ENCODE results near the gene NHLRC4. TPM values are rescaled to one million over a fixed set of nuclear protein-coding genes. Genes with fewer than 3 reads are reported as not detected.

The NHLRC4 gene
- total and polyA plus RNA-seq, 2 of the 8 experiments (the other 6 are each of a cell fraction or from before 2014, with no cell fraction given), result 0.60 to 0.76 TPM

GRCh38 chr16:551210-551609 is 15.6 kb upstream of the NHLRC4 start:
- no peak for FAIRE-seq
- no peak overlapping the region for H2BK120ac ChIP-seq (replicated peaks; ENCODE audit: low read depth, low read length)
- 94% methylated on average over 22 of the region's 28 CpGs; no CpG with 5 or more reads in 1 of the 2 experiments for WGBS, 2 experiments (ENCODE audit: extremely low coverage in 1 of 2, insufficient coverage in 1 of 2, insufficient read length in 1 of 2, insufficient replicate concordance in 2 of 2, low coverage in 1 of 2, low lambda C conversion rate in 2 of 2, missing lambda C conversion rate in 1 of 2)

More at GRCh38 chr16:551210-551609, 15.6 kb upstream of the NHLRC4 start:
- Histone ChIP-seq H3K36me3 (ENCODE audit: control insufficient read depth in 2 of 4, insufficient read depth in 4 of 4, low read length in 3 of 4) (peaks cover 0 to 32% (median 2%) of the 10 kb centered on the region in 4 experiments; a peak in 1 of 8 replicates), H4K5ac (ENCODE audit: insufficient read length, low read depth, low read length) (no peak overlapping the region), H2BK15ac (ENCODE audit: low read length) (no peak overlapping the region), H3K4me2 (ENCODE audit: insufficient read depth in 1 of 2, low read depth in 2 of 2, low read length in 2 of 2) (no peak overlapping the region), H3K4ac (replicated peaks; ENCODE audit: insufficient read length, low read depth, low read length) (no peak overlapping the region), H4K20me1 (replicated peaks in 1 of 2; ENCODE audit: control insufficient read depth in 1 of 2, insufficient read depth in 2 of 2, low read length in 2 of 2) (peaks cover 2 to 6% of the 10 kb centered on the region in 2 experiments), H3K18ac (ENCODE audit: extremely low read depth, low read length) (no peak overlapping the region), H3K23ac (ENCODE audit: insufficient read length) (no peak overlapping the region), H3K79me2 (ENCODE audit: control insufficient read depth in 1 of 2, insufficient read depth in 2 of 2, low read length in 2 of 2) (no peaks in the 10 kb centered on the region), H3K27me3 (replicated peaks in 1 of 4; ENCODE audit: control insufficient read depth in 3 of 4, extremely low read depth in 1 of 4, insufficient read depth in 3 of 4, low read length in 3 of 4) (no peaks in the 10 kb centered on the region), H2AFZ (ENCODE audit: low read length) (no peak overlapping the region), H3K27ac (ENCODE audit: low read depth, low read length) (no peak overlapping the region), H3K4me1 (replicated peaks in 1 of 4; ENCODE audit: control insufficient read depth in 3 of 4, insufficient read depth in 4 of 4, low read length in 3 of 4) (no peaks in the 10 kb centered on the region), H2BK20ac (ENCODE audit: low read length) (no peak overlapping the region), H3K9ac (replicated peaks in 1 of 4; ENCODE audit: extremely low read depth in 1 of 4, low read depth in 3 of 4, low read length in 3 of 4) (no peak overlapping the region), H3K4me3 (ENCODE audit: extremely low read depth in 1 of 4, insufficient read depth in 2 of 4, low read depth in 3 of 4, low read length in 4 of 4) (no peak overlapping the region), H4K8ac (ENCODE audit: extremely low read depth, insufficient read depth, low read length) (no peak overlapping the region), H3K79me1 (ENCODE audit: low read depth, low read length) (no peaks in the 10 kb centered on the region), H3K23me2 (ENCODE audit: low read depth, low read length) (no peaks in the 10 kb centered on the region), H3K56ac (replicated peaks; ENCODE audit: insufficient read length, low read depth, low read length) (no peak overlapping the region), H4K91ac (replicated peaks; ENCODE audit: insufficient read length, low read length) (no peak overlapping the region), H2BK5ac (ENCODE audit: low read depth, low read length) (no peak overlapping the region), H2BK12ac (ENCODE audit: low read depth, low read length) (no peak overlapping the region), H2AK5ac (ENCODE audit: low read depth, low read length) (no peak overlapping the region), H3K9me3 (ENCODE audit: insufficient read depth in 2 of 2, low read depth in 1 of 2, low read length in 1 of 2) (no peaks in the 10 kb centered on the region), H3K14ac (ENCODE audit: insufficient read length) (no peak overlapping the region)
- ChIA-PET CTCF (ENCODE audit: partially characterized antibody) (interaction anchor here (0.7 to 0.9 kb wide), 2 partner anchors 14 to 15 kb away, joined by 3 read pairs; partner anchors contain the start of gene NHLRC4), POLR2A (ENCODE audit: partially characterized antibody) (no interaction called here)
- TF ChIP-seq NRF1 (IDR thresholded peaks at IDR 0.05; ENCODE audit: low read depth, low read length) (no peak), HDAC2 (IDR thresholded peaks at IDR 0.05; ENCODE audit: borderline replicate concordance in 1 of 2, low read depth in 2 of 2, low read length in 2 of 2) (no peak), E2F6 (IDR thresholded peaks at IDR 0.05) (no peak), SIN3A (conservative IDR thresholded peaks at IDR 0.05 in 1 of 2, IDR thresholded peaks at IDR 0.05 in 1 of 2; ENCODE audit: low read depth in 1 of 2, low read length in 2 of 2) (no peak), CBX8 (IDR thresholded peaks at IDR 0.05; ENCODE audit: borderline replicate concordance, low read depth, low read length) (no peak), SP2 (IDR thresholded peaks at IDR 0.05; ENCODE audit: low read length) (no peak), CHD1 (IDR thresholded peaks at IDR 0.05; ENCODE audit: low read depth, low read length) (no peak), SAP30 (IDR thresholded peaks at IDR 0.05; ENCODE audit: insufficient read depth, insufficient replicate concordance, low read length) (no peak), RBBP5 (IDR thresholded peaks at IDR 0.05; ENCODE audit: borderline replicate concordance, low read depth, low read length) (no peak), PHF8 (conservative IDR thresholded peaks at IDR 0.05; ENCODE audit: low read depth, low read length) (no peak)
- no peak for DNase-seq (ENCODE audit: low read depth in 1 of 2, low spot score in 2 of 2)

Measured in H1 (cell line).